ENCODE data around the gene LCN10. TPM values are rescaled to one million over a fixed set of nuclear protein-coding genes. Genes with fewer than 3 reads are reported as not detected.

LCN10 gene
- total and polyA plus RNA-seq, 2 of the 13 experiments (the other 11 are each of a cell fraction or from before 2014, with no cell fraction given), result 0.53 to 0.61 TPM

DNA sequence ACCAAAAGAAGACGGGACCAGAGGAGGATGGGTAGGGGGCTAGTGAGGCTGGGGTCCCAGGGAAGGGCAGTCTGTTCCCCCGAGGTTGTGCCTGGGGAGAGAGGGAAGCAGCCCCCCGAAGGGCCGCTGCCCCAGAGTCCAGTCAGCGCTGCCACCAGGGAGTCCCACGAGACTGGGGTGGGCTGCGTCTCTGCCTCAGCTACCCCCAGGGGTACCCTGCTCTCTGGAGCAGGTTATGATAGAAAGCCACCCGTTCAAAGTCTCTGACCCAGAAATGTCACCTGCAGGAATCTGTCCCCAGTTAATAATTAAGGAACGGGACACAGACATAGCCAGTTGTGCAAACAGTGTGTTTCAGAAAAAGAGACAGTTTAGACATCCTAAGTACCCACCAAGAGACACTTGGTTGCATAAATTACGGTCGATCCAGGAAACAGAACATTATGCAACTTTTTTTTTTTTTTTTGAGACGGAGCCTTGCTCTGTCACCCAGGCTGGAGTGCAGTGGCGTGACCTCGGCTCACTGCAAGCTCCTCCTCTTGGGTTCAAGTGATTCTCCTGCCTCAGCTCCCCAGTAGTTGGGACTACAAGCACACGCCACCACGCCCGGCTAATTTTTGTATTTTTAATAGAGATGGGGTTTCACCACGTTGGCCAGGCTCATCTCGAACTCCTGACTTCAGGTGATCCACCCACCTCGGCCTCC, 44.8 kb downstream of the LCN10 start (continued):
- TF ChIP-seq HOXA7 (CRISPR knock-in tag; IDR thresholded peaks at IDR 0.05) (no peak), DR1 (CRISPR knock-in tag; IDR thresholded peaks at IDR 0.05) (no peak), ZNF501 (CRISPR knock-in tag; IDR thresholded peaks at IDR 0.05) (peak; percentile 18; the same call in 1 of the 2 replicates), CEBPG (CRISPR knock-in tag; IDR thresholded peaks at IDR 0.05) (peak; percentile 85), ZNF768 (CRISPR knock-in tag; IDR thresholded peaks at IDR 0.05) (no peak), ZNF17 (CRISPR knock-in tag; IDR thresholded peaks at IDR 0.05) (no peak), ZNF230 (CRISPR knock-in tag; IDR thresholded peaks at IDR 0.05) (no peak), MEIS2 (CRISPR knock-in tag; IDR thresholded peaks at IDR 0.05) (no peak), ZSCAN31 (CRISPR knock-in tag; IDR thresholded peaks at IDR 0.05; ENCODE audit: low read depth) (no peak), TBL1XR1 (IDR thresholded peaks at IDR 0.05; ENCODE audit: borderline replicate concordance, low read length, partially characterized antibody) (peak; percentile 71), ZNF253 (CRISPR knock-in tag; IDR thresholded peaks at IDR 0.05; ENCODE audit: borderline replicate concordance) (no peak), SIN3B (IDR thresholded peaks at IDR 0.05; ENCODE audit: low read length) (no peak), HNF4A (CRISPR knock-in tag; IDR thresholded peaks at IDR 0.05) (peak; percentile 81), ZNF678 (CRISPR knock-in tag; IDR thresholded peaks at IDR 0.05) (no peak), NCOR1 (IDR thresholded peaks at IDR 0.05; ENCODE audit: borderline replicate concordance, low read length) (peak; percentile 59; the same call in 1 of the 2 replicates), E2F2 (CRISPR knock-in tag; IDR thresholded peaks at IDR 0.05; ENCODE audit: borderline replicate concordance) (no peak), ZBTB49 (CRISPR knock-in tag; IDR thresholded peaks at IDR 0.05; ENCODE audit: borderline replicate concordance) (no peak), NR2F1 (CRISPR knock-in tag; IDR thresholded peaks at IDR 0.05) (peak in 1 of 2 experiments; percentile 77; a peak in 2 of 4 replicates), ZBTB1 (CRISPR knock-in tag; IDR thresholded peaks at IDR 0.05; ENCODE audit: borderline replicate concordance) (no peak), ESRRA (CRISPR knock-in tag; IDR thresholded peaks at IDR 0.05; ENCODE audit: low read depth) (no peak; the same call in 1 of the 2 replicates), ZNF431 (CRISPR knock-in tag; IDR thresholded peaks at IDR 0.05; ENCODE audit: borderline replicate concordance, low read depth) (0 out of 2 replicates have a peak, but pooled peaks have one; percentile 2), TEAD2 (CRISPR knock-in tag; IDR thresholded peaks at IDR 0.05) (no peak)
- TF ChIP-seq, protein P1, sequence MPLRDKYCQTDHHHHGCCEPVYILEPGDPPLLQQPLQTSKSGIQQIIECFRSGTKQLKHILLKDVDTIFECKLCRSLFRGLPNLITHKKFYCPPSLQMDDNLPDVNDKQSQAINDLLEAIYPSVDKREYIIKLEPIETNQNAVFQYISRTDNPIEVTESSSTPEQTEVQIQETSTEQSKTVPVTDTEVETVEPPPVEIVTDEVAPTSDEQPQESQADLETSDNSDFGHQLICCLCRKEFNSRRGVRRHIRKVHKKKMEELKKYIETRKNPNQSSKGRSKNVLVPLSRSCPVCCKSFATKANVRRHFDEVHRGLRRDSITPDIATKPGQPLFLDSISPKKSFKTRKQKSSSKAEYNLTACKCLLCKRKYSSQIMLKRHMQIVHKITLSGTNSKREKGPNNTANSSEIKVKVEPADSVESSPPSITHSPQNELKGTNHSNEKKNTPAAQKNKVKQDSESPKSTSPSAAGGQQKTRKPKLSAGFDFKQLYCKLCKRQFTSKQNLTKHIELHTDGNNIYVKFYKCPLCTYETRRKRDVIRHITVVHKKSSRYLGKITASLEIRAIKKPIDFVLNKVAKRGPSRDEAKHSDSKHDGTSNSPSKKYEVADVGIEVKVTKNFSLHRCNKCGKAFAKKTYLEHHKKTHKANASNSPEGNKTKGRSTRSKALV (CRISPR knock-in tag; IDR thresholded peaks at IDR 0.05), result no peak
- TF ChIP-seq, protein P2, sequence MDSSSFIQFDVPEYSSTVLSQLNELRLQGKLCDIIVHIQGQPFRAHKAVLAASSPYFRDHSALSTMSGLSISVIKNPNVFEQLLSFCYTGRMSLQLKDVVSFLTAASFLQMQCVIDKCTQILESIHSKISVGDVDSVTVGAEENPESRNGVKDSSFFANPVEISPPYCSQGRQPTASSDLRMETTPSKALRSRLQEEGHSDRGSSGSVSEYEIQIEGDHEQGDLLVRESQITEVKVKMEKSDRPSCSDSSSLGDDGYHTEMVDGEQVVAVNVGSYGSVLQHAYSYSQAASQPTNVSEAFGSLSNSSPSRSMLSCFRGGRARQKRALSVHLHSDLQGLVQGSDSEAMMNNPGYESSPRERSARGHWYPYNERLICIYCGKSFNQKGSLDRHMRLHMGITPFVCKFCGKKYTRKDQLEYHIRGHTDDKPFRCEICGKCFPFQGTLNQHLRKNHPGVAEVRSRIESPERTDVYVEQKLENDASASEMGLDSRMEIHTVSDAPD (CRISPR knock-in tag; IDR thresholded peaks at IDR 0.05), result no peak
